ENCODE results near the gene PLPPR2. TPM values are rescaled to one million over a fixed set of nuclear protein-coding genes. Genes with fewer than 3 reads are reported as not detected.

The PLPPR2 gene
- total RNA-seq, 1 donor from 2014 or later = 10.6 TPM

- no peak for TF ChIP-seq CTCF (IDR thresholded peaks at IDR 0.05; ENCODE audit: borderline replicate concordance)
These were observed 31.6 kb upstream of the PLPPR2 start for GRCh38 chr19:11323601-11324078.

GRCh38 chr19:11324079-11324661 lies 31.1 kb upstream of the PLPPR2 start:
- peak; percentile 74 for DNase-seq
- H3K4me3 ChIP-seq = no peak overlapping the region
- peaks cover 32% of the 10 kb centered on the region for H3K36me3 ChIP-seq
- peak overlapping the region; percentile 82 for H3K27ac ChIP-seq (replicated peaks)
- no peaks in the 10 kb centered on the region for H3K27me3 ChIP-seq (ENCODE audit: low read depth)
- intact Hi-C loops (cut with micrococcal nuclease) = no loop called here
- TF ChIP-seq CTCF (IDR thresholded peaks at IDR 0.05; ENCODE audit: borderline replicate concordance) = no peak
- peaks cover 25% of the 10 kb centered on the region for H3K4me1 ChIP-seq
- H3K9me3 ChIP-seq (replicated peaks) = no peaks in the 10 kb centered on the region

More at GRCh38 chr19:11323601-11324078, 31.6 kb upstream of the PLPPR2 start:
- Histone ChIP-seq H3K4me3 (no peak overlapping the region), H3K27ac (replicated peaks) (peak overlapping the region; percentile 82), H3K27me3 (ENCODE audit: low read depth) (no peaks in the 10 kb centered on the region), H3K4me1 (peaks cover 25% of the 10 kb centered on the region), H3K36me3 (peaks cover 28% of the 10 kb centered on the region), H3K9me3 (replicated peaks) (no peaks in the 10 kb centered on the region)
- intact Hi-C loops (cut with micrococcal nuclease) = no loop called here
- no peak for DNase-seq

- Histone ChIP-seq H3K36me3 (peaks cover 37% of the 10 kb centered on the region), H3K27ac (replicated peaks) (peak overlapping the region; percentile 82), H3K9me3 (replicated peaks) (no peaks in the 10 kb centered on the region), H3K4me3 (no peak overlapping the region), H3K27me3 (ENCODE audit: low read depth) (no peaks in the 10 kb centered on the region), H3K4me1 (peaks cover 25% of the 10 kb centered on the region)
- no peak for TF ChIP-seq CTCF (IDR thresholded peaks at IDR 0.05; ENCODE audit: borderline replicate concordance)
- intact Hi-C loops (cut with micrococcal nuclease) = no loop called here
- no peak for DNase-seq
These were observed 30.4 kb upstream of the PLPPR2 start for GRCh38 chr19:11324748-11325389.

GRCh38 chr19:11325544-11325943 lies 29.7 kb upstream of the PLPPR2 start:
- no peaks in the 10 kb centered on the region for H3K9me3 ChIP-seq (replicated peaks)
- no peaks in the 10 kb centered on the region for H3K27me3 ChIP-seq (ENCODE audit: low read depth)
- TF ChIP-seq CTCF (IDR thresholded peaks at IDR 0.05; ENCODE audit: borderline replicate concordance) = no peak
- no peak for DNase-seq
- H3K4me3 ChIP-seq = no peak overlapping the region
- H3K4me1 ChIP-seq = peaks cover 25% of the 10 kb centered on the region
- peak overlapping the region; percentile 82 for H3K27ac ChIP-seq (replicated peaks)
- peaks cover 43% of the 10 kb centered on the region for H3K36me3 ChIP-seq
- intact Hi-C loops (cut with micrococcal nuclease) = no loop called here

- Histone ChIP-seq H3K4me1 (peaks cover under 1% of the 10 kb centered on the region), H3K27me3 (ENCODE audit: low read depth) (no peaks in the 10 kb centered on the region), H3K9me3 (replicated peaks) (no peaks in the 10 kb centered on the region), H3K27ac (replicated peaks) (no peak overlapping the region), H3K4me3 (no peak overlapping the region), H3K36me3 (peaks cover 75% of the 10 kb centered on the region)
- TF ChIP-seq CTCF (IDR thresholded peaks at IDR 0.05; ENCODE audit: borderline replicate concordance) = no peak
- no peak for DNase-seq
- intact Hi-C loops (cut with micrococcal nuclease) = no loop called here
These were observed 25.1 kb upstream of the PLPPR2 start for GRCh38 chr19:11330127-11330526.

Measured in left ventricle myocardium inferior (tissue), 1 donor.